ENCODE results near the gene GMEB2.

GRCh38 chr20:63539441-63540370, 87.2 kb downstream of the GMEB2 start:
- TF ChIP-seq SP1 (IDR thresholded peaks at IDR 0.05) = no peak
- no peak for TF ChIP-seq FOXM1 (IDR thresholded peaks at IDR 0.05; ENCODE audit: borderline replicate concordance)
- TF ChIP-seq ARNT (IDR thresholded peaks at IDR 0.05) = no peak
- TF ChIP-seq BHLHE40 (IDR thresholded peaks at IDR 0.05; ENCODE audit: borderline replicate concordance) = no peak
- TF ChIP-seq TARDBP (IDR thresholded peaks at IDR 0.05) = no peak
- no peak for TF ChIP-seq ZNF384 (IDR thresholded peaks at IDR 0.05)
- TF ChIP-seq NFRKB (IDR thresholded peaks at IDR 0.05) = no peak
- TF ChIP-seq PKNOX1 (IDR thresholded peaks at IDR 0.05) = no peak
- no peak for TF ChIP-seq SUZ12 (IDR thresholded peaks at IDR 0.05)
- no peak for TF ChIP-seq FOXA1 (IDR thresholded peaks at IDR 0.05)
- no peak for TF ChIP-seq LEF1 (IDR thresholded peaks at IDR 0.05; ENCODE audit: borderline replicate concordance)
